Activated T-helper 17 cell treated with anti-CD3 and anti-CD28 coated beads, Interleukin-2, amount 50 U/mL, for 72 hours (primary cell): ENCODE results near the gene TRAPPC6A. TPM values are rescaled to one million over a fixed set of nuclear protein-coding genes. Genes with fewer than 3 reads are reported as not detected.
A peak's percentile ranks its signal among the peaks of the same experiment; 100 is the strongest.

Experiments used
- ATAC-seq: fragments of 150-1000 bp; cut with Tn5 transposase; replicated peaks from 2 replicates; pipeline ENCODE4 v1.10.0; 2021; ENCODE audit warnings: mild to moderate bottlenecking, moderate library complexity
- H3K27ac Mint-ChIP-seq: one replicate; pipeline ENCODE4 v1.8.0; 2022; ENCODE audit warnings: mixed read lengths
- H3K27me3 Mint-ChIP-seq: one replicate; pipeline ENCODE4 v1.8.0; 2022; ENCODE audit warnings: mixed read lengths
- H3K36me3 Mint-ChIP-seq: one replicate; pipeline ENCODE4 v1.8.0; 2022; ENCODE audit warnings: low read depth, mild to moderate bottlenecking, mixed read lengths
- H3K4me1 Mint-ChIP-seq: one replicate; pipeline ENCODE4 v1.8.0; 2022; ENCODE audit warnings: mixed read lengths
- H3K4me3 Mint-ChIP-seq: one replicate; pipeline ENCODE4 v1.8.0; 2022; ENCODE audit warnings: mild to moderate bottlenecking, mixed read lengths
- H3K9me3 Mint-ChIP-seq: one replicate; pipeline ENCODE4 v1.8.0; 2022; ENCODE audit warnings: mixed read lengths
- total RNA-seq, 2 donors: library from RNA; stranded (reverse); gene quantifications; one replicate each; pipeline ENCODE4 v1.2.3, GENCODE V29; 2022

TRAPPC6A gene, protein sequence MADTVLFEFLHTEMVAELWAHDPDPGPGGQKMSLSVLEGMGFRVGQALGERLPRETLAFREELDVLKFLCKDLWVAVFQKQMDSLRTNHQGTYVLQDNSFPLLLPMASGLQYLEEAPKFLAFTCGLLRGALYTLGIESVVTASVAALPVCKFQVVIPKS
- total RNA-seq: 10 to 100 TPM; 12.9 to 32.1 TPM

DNA sequence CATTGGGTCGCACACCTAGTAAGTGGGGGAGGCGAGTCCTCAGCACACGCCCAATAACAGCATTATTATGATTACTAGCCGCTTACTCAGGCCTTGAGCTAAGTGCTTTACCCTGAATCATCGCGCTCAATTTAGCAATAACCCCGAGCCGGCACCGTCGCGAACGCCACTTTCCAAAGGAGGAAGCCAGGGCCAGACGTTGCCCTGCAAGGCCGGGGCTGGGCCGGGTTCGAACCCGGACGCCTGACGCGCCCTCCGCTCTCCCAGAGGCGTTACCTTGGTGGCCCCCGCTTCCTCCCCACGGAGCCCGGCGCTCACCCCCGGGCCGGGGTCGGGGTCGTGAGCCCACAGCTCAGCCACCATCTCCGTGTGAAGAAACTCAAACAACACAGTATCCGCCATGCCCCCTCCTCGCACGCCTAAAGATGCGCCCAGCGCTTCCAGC is at the start of gene TRAPPC6A:
TSS of gene TRAPPC6A (minus strand) at position 421 of the 445 bp plus-strand sequence. CDS start at position 402, 19 bp downstream.
- Mint-ChIP-seq H3K27ac (peak within 1 kb of the TSS; percentile 88), H3K4me3 (peak within 1 kb of the TSS; percentile 82), H3K4me1 (peaks cover 17% of the 10 kb centered on the region), H3K9me3 (no peaks in the 10 kb centered on the region), H3K27me3 (no peaks in the 10 kb centered on the region), H3K36me3 (peaks cover 17% of the 10 kb centered on the region)
- ATAC-seq: no peak

DNA sequence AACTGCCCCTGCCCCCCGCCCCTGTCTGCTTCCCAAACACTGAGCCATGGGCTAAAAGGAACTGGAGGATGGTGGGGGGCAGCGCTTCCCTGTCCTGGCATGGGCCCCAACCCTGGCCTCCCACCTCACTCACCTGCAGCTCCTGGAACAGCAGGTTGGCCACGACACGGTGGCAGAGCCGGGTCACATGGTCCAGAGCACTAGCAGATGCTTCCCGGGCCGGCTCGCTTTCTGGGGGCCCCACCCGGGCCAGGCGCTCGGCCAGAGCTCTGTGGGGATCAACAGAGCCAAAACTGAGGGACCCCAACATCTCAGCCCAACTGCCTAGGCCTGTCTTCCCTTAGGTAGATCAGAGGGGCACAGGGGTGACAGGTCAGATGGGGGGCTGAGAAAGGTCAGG is 46.6 kb upstream of the TRAPPC6A start:
- no peaks in the 10 kb centered on the region for H3K9me3 Mint-ChIP-seq
- no peak for ATAC-seq

DNA sequence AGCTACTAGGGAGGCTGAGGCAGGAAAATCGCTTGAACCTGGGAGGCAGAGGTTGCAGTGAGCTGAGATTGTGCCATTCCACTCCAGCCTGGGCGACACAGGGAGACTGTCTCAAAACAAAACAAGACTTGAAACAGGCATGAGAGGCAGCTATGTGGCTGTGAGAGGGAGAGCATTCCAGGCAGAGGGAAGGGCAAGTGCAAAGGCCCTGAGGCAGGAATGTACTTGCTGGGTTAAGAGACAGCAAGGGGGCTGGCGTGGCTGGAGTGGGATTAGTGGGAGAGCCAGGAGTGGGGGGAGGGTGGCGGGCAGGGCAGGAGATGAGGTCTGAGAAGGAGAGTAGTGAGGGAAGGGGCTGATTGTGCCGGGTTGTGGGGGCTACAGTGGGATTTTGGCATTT is 45.8 kb upstream of the TRAPPC6A start:
- Mint-ChIP-seq H3K4me1 (no peaks in the 10 kb centered on the region), H3K9me3 (no peaks in the 10 kb centered on the region), H3K27ac (no peak overlapping the region), H3K4me3 (no peak overlapping the region), H3K36me3 (no peaks in the 10 kb centered on the region), H3K27me3 (peaks cover 24% of the 10 kb centered on the region)
- no peak for ATAC-seq

More for the DNA sequence above, 46.6 kb upstream of the TRAPPC6A start:
- H3K27ac Mint-ChIP-seq: no peak overlapping the region
- peaks cover 24% of the 10 kb centered on the region for H3K27me3 Mint-ChIP-seq
- H3K4me3 Mint-ChIP-seq: no peak overlapping the region
- no peaks in the 10 kb centered on the region for H3K36me3 Mint-ChIP-seq
- no peaks in the 10 kb centered on the region for H3K4me1 Mint-ChIP-seq

DNA sequence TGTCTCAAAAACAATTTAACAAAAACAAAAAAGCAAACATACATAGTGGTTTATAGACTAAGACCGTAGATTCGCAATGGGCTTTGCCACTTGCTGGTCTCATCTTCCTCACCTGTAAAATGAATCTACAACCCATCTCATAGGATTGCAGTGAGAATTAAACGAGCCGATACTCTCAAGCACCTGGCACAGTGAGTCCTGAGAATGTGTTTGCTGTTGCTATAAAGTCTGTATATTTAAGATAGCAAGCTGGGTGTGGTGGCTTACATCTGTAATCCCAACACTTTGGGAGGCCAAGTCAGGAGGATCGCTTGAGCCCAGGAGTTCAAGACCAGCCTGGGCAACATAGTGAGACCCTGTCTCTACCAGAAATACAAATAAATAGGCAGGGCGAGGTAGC is 44.7 kb upstream of the TRAPPC6A start:
- Mint-ChIP-seq H3K4me3 (no peak overlapping the region), H3K27ac (no peak overlapping the region), H3K4me1 (no peaks in the 10 kb centered on the region), H3K9me3 (no peaks in the 10 kb centered on the region), H3K36me3 (no peaks in the 10 kb centered on the region), H3K27me3 (peaks cover 27% of the 10 kb centered on the region)
- no peak for ATAC-seq

DNA sequence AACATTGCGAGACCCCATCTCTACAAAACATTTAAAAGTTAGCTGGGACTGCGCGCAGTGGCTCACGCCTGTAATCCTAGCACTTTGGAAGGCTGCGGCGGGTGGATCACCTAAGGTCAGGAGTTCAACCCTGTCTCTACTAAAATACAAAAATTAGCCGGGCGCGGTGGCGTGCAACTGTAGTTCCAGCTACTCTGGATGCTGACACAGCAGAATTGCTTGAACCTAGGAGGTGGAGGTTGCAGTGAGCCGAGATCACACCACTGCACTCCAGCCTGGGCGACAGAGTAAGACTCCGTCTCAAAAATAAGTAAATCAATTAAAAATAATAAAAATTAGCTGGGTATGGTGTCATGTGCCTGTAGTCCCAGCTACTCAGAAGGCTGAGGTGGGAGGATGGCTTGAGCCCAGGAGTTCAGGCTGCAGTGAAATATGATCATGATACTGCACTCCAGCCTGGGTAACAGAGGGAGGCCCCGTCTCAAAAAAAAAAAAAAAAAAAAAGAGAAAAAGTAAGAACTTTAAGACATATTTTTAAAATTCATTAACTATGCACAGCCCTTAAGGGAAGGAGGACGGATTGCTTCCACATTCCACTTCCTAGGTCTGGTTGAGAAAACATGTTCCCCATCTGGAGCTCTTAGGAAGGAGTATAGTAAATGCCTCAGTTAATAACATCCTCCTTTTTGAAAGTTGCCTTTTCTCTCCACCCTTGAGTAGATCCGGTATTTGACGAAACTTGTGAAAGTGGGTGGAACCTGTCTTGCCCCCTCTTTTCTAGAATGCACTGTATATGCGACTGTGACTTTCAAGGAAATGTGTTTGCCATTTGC is 41.1 kb upstream of the TRAPPC6A start:
- H3K27me3 Mint-ChIP-seq: peaks cover 33% of the 10 kb centered on the region
- no peak for ATAC-seq
- H3K36me3 Mint-ChIP-seq: no peaks in the 10 kb centered on the region
- peaks cover 5% of the 10 kb centered on the region for H3K4me1 Mint-ChIP-seq
- no peaks in the 10 kb centered on the region for H3K9me3 Mint-ChIP-seq
- no peak overlapping the region for H3K4me3 Mint-ChIP-seq
- H3K27ac Mint-ChIP-seq: no peak overlapping the region

DNA sequence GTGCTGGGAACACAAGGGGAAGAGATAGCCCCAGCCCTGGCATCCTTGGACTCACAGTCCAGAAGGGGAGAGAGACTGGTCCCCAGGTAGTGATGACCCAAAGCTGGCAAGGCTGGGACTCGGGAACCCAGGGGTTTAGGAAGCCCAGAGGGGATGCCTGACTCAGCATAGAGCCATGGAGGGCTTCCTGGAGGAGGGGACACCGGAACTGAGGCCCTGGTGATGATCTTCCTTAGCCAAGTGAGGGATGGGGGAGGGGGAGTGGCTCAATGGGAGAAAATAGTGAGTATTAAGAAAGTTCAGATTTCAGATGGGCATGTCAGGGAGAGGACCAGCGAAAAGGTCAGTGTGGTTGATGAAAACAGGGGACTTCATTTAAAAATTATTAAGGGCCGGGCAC is 40.4 kb upstream of the TRAPPC6A start:
- ATAC-seq: no peak
- H3K27me3 Mint-ChIP-seq: peaks cover 29% of the 10 kb centered on the region
- H3K4me3 Mint-ChIP-seq: no peak overlapping the region
- H3K36me3 Mint-ChIP-seq: no peaks in the 10 kb centered on the region
- H3K4me1 Mint-ChIP-seq: peaks cover 5% of the 10 kb centered on the region
- no peaks in the 10 kb centered on the region for H3K9me3 Mint-ChIP-seq
- no peak overlapping the region for H3K27ac Mint-ChIP-seq

DNA sequence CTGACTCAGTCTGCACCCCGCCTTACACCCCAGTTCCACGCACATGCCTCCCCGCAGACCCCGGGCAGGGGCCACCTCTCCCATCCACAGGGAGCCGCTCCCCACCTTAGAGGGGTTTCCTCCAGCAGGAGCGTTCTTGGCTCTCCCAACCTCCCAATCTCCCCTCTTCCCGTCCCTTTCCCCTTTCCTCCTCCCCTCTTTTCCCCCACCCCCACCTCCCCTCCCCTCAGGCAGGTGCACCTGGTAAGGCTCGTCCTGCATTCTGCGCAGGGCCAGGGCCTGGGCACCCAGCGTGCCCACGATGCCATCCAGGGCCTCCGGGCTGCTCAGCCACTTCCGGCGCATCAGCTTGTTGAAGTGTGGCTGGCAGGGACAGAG is 39.9 kb upstream of the TRAPPC6A start:
- Mint-ChIP-seq H3K27ac (no peak overlapping the region), H3K27me3 (peaks cover 29% of the 10 kb centered on the region), H3K36me3 (no peaks in the 10 kb centered on the region), H3K9me3 (no peaks in the 10 kb centered on the region), H3K4me1 (peaks cover 5% of the 10 kb centered on the region), H3K4me3 (no peak overlapping the region)
- no peak for ATAC-seq

DNA sequence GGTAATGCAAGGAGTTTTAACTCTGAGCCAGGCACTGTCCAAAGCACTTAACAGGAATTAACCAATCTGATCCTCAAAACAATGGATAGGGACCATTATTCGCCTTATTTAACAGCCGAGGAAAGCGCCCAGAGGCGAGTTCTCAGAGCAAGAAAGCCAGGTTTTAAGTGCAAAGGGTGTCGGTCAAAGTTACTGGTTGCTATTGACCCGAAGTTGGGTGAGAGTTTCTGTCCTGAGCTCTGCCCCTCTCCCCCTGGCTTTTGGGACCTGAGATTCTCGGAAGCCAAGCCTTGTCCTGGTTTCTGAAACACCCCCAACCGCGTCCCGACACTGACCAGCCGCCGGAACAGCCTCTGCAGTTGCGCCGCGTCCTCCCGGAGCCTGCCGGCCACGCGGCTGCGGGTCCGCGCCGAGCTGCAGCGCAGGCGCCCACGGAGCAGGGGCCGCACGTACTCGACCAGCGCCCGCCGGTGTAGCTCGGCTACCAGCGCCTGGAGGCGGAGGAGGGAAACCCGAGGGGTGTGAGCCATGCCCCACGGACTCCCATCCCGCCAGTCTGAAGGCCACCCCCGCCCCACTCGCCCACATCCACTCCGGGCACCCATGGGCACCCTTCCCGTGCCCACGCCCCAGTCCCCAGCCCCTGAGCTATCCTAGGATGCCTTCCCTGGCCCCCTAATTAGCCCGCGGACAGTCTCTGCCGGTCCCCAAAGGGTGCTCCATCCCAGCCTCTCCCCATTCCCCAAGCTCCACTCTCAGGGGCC is 39.3 kb upstream of the TRAPPC6A start:
- Mint-ChIP-seq H3K4me1 (peaks cover 5% of the 10 kb centered on the region), H3K9me3 (no peaks in the 10 kb centered on the region), H3K27ac (no peak overlapping the region), H3K36me3 (no peaks in the 10 kb centered on the region), H3K27me3 (peaks cover 26% of the 10 kb centered on the region), H3K4me3 (no peak overlapping the region)
- no peak for ATAC-seq

DNA sequence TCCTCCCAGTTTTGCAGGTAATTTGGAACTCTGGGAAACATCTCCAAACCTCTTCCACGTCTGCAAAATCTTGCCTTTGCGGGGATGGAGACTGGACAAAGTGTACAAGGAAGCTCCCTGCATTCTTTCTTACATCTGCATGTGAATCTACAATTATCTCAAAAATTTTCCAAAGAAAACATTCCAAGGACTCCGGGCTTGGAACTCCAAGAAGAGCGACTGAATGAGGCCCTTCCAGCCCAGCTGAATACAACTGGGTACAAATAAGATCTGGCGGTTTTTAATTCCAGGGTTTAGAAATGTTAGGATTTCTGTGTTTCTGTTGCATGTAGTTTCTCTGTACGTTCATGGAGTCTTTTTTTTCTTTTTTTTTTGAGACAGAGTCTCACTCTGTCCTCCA is 38.6 kb upstream of the TRAPPC6A start:
- no peaks in the 10 kb centered on the region for H3K36me3 Mint-ChIP-seq
- H3K9me3 Mint-ChIP-seq: no peaks in the 10 kb centered on the region
- H3K4me3 Mint-ChIP-seq: no peak overlapping the region
- no peak for ATAC-seq
- H3K27me3 Mint-ChIP-seq: peaks cover 25% of the 10 kb centered on the region
- H3K4me1 Mint-ChIP-seq: peaks cover 5% of the 10 kb centered on the region
- H3K27ac Mint-ChIP-seq: no peak overlapping the region

DNA sequence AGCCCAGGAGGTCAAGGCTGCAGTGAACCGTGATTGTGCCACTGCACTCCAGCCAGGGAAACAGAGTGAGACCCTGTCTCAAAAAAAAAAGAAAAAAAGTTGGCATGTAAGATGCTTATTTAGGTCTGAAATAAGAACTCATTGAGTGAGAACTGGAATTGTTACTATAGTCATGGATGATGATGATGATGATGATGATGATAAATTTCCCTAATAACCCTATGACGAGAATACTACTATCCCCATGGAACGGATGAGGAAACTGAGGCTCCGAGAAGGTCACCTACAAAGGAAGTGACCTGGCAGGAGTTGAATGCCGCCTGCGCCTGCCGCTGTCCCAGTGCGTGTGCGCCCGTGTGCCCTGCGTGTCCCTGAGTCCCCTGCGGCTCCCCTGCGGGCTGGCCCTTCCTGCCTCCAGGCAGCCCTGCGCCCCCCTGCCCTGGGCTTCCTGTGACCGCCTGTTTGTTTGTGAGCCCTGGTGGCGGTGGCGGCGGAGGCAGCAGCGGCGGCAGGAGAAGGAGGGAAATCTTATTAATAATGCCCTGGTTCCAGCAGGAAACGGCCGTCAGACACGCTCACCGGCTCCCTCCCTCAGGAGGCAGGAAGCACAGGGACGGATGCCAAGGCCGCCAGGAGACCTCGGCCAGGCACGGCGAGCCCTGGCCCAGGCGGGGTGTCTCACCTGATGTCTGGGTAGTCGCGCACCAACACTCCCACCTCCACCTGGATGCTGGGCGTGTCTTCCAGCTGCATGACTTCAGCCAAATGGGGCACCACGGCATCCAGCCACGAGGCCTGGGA is 37.6 kb upstream of the TRAPPC6A start:
- H3K27ac Mint-ChIP-seq: no peak overlapping the region

DNA sequence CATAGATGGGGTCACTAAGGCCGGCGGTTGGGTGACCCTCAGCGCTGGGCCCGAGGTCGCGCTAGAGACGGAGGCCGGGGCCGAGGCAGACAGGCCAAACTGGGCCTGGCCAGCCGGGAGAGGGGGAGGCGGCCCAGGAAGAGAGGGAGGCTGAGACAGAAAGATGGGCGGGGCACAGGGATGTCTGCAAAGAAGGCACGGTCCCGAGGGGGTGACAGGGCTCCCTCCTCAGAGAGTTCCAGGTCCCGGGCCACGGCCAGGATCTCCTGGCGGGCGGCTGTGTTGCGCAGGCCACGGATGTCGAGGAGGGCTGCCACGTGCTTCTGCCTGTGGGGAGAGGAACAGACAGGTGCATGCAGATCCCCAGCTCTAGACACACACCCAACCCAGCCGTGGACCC is 35.0 kb upstream of the TRAPPC6A start:
- H3K9me3 Mint-ChIP-seq: no peaks in the 10 kb centered on the region

More for the DNA sequence above, 37.6 kb upstream of the TRAPPC6A start:
- ATAC-seq: no peak
- Mint-ChIP-seq H3K4me3 (no peak overlapping the region), H3K27me3 (peaks cover 22% of the 10 kb centered on the region), H3K36me3 (no peaks in the 10 kb centered on the region), H3K4me1 (peaks cover 5% of the 10 kb centered on the region), H3K9me3 (no peaks in the 10 kb centered on the region)

DNA sequence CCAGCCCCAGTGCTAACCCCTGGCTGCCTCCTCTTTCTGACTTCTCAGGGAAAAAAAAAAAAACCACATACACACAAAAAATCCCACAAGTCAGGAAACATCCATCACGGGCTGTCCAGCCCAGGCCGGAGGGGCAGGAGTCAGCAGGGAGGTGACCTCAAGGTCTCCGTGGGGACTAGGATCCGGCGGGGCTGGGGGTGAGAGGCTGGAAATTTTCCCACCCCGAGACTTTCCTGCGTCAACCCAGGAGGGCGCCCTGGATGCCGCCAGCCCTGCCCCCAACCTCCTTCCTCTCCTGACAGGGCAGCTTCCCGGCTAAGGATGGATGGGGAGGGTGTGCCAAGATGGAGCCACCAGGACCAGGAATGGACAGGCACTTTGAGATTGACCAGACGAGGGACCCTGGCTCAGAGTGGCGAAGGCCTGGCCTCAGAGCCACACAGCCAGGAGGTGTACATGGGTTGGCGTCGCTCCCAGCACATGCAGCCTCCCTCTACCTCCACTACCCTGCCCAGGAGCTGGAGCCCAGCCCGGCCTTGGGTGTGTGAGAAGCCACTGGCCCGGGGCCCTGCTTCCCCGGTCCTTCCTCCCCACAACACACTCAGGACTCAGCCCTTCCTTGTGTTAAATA is 33.8 kb upstream of the TRAPPC6A start:
- Mint-ChIP-seq H3K27me3 (peaks cover 11% of the 10 kb centered on the region), H3K4me3 (no peak overlapping the region), H3K9me3 (no peaks in the 10 kb centered on the region), H3K27ac (no peak overlapping the region), H3K4me1 (peaks cover 5% of the 10 kb centered on the region), H3K36me3 (no peaks in the 10 kb centered on the region)
- ATAC-seq: no peak

More for the DNA sequence above, 35.0 kb upstream of the TRAPPC6A start:
- Mint-ChIP-seq H3K4me1 (peaks cover 5% of the 10 kb centered on the region), H3K36me3 (no peaks in the 10 kb centered on the region), H3K27me3 (peaks cover 12% of the 10 kb centered on the region), H3K4me3 (no peak overlapping the region), H3K27ac (no peak overlapping the region)
- ATAC-seq: no peak

DNA sequence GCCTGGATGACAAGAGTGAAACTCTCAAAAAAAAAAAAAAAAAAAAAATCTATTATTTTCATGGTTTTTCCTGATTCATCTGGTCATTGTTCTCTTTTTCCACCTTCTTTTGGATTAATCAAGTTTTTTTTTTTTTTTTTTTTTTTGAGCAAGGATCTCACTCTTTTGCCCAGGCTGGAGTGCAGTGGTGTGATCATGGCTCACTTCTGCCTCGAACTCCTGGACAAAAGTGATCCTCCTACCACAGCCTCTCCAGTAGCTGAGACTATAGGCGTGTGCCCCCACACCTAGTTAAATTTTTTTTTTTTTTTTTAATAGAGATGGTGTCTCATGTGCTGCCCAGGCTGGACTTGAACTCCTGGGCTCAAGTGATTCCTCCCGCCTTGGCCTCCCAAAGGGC is 28.3 kb upstream of the TRAPPC6A start:
- Mint-ChIP-seq H3K9me3 (no peaks in the 10 kb centered on the region), H3K4me3 (no peak overlapping the region), H3K4me1 (no peaks in the 10 kb centered on the region), H3K36me3 (no peaks in the 10 kb centered on the region), H3K27ac (no peak overlapping the region), H3K27me3 (no peaks in the 10 kb centered on the region)
- ATAC-seq: no peak

DNA sequence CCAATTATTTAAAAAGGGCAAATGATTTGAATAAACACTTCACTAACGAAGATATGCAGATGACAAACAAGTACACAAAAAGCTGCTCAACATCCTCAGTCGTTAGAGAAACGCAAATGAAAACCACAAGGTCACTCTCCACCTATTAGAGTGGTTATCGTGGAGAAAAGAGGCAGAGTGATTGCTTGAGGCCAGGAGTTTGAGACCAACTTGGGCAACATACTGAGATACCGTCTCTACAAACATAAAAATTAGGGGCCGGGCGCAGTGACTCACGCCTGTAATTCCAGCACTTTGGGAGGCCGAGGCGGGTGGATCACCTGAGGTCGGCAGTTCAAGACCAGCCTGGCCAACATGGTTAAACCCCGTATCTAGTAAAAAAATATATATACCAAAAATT is 27.8 kb upstream of the TRAPPC6A start:
- no peak overlapping the region for H3K4me3 Mint-ChIP-seq

More for the DNA sequence above, 27.8 kb upstream of the TRAPPC6A start:
- no peaks in the 10 kb centered on the region for H3K36me3 Mint-ChIP-seq
- ATAC-seq: no peak
- H3K27me3 Mint-ChIP-seq: no peaks in the 10 kb centered on the region
- no peak overlapping the region for H3K27ac Mint-ChIP-seq
- H3K4me1 Mint-ChIP-seq: no peaks in the 10 kb centered on the region
- no peaks in the 10 kb centered on the region for H3K9me3 Mint-ChIP-seq
